Measurements from ENCODE around the gene IL2RA. TPM values are rescaled to one million over a fixed set of nuclear protein-coding genes. Genes with fewer than 3 reads are reported as not detected.

Gene IL2RA
- total RNA-seq, 1 experiment from 2014 or later, result not detected

- WGBS (ENCODE audit: extremely low coverage, insufficient read length, low lambda C conversion rate), result no CpG with 5 or more reads among the region's 17 CpGs
- H4K8ac ChIP-seq (replicated peaks; ENCODE audit: insufficient read length, low read depth, low read length), result no peak overlapping the region
- H3K14ac ChIP-seq (ENCODE audit: insufficient read depth, low read length), result no peak overlapping the region
- no peak overlapping the region for H3K4me2 ChIP-seq (ENCODE audit: insufficient read depth, insufficient read length, low read length)
- no peak overlapping the region for H4K91ac ChIP-seq (ENCODE audit: insufficient read length, low read depth, low read length)
- no peak overlapping the region for H3K9ac ChIP-seq (ENCODE audit: extremely low read depth, insufficient read length, low read length)
- no peak for DNase-seq
- H3K9me3 ChIP-seq (ENCODE audit: control insufficient read depth, low read depth, low read length), result no peaks in the 10 kb centered on the region
- H2AFZ ChIP-seq (ENCODE audit: low read length), result no peak overlapping the region
- H2BK20ac ChIP-seq (ENCODE audit: low read depth, low read length, poor library complexity, severe bottlenecking), result no peak overlapping the region
- no peak overlapping the region for H3K18ac ChIP-seq (ENCODE audit: insufficient read length, low read depth, low read length)
- H3K56ac ChIP-seq (ENCODE audit: insufficient read length, low read depth, low read length), result no peak overlapping the region
- H2BK120ac ChIP-seq (ENCODE audit: low read depth, low read length, poor library complexity, severe bottlenecking), result no peak overlapping the region
- no peaks in the 10 kb centered on the region for H3K4me1 ChIP-seq (ENCODE audit: insufficient read depth, low read length)
- H2AK5ac ChIP-seq (ENCODE audit: insufficient read length, low read length), result no peak overlapping the region
- no peaks in the 10 kb centered on the region for H4K20me1 ChIP-seq (ENCODE audit: control insufficient read depth, insufficient read depth, insufficient read length)
- H3T11ph ChIP-seq (ENCODE audit: low read length), result no peak overlapping the region
- Mint-ChIP-seq H3K36me3 (ENCODE audit: insufficient read depth in 1 of 3, low read depth in 3 of 3) (no peaks in the 10 kb centered on the region), H3K4me1 (peaks cover 8 to 10% of the 10 kb centered on the region in 2 experiments), H3K27me3 (ENCODE audit: low read depth) (peaks cover 7% of the 10 kb centered on the region), H3K9me3 (no peaks in the 10 kb centered on the region; a peak in 1 of 5 replicates), H3K4me3 (no peak overlapping the region), H3K27ac (no peak overlapping the region)
- H2BK5ac ChIP-seq (ENCODE audit: insufficient read length, low read length), result no peak overlapping the region
- no peak overlapping the region for H4K5ac ChIP-seq (ENCODE audit: insufficient read length, low read depth, low read length)
- H3K4ac ChIP-seq (ENCODE audit: low read depth, low read length), result no peak overlapping the region
- H3K79me2 ChIP-seq (ENCODE audit: insufficient read depth, low read length), result no peaks in the 10 kb centered on the region
- H3K27me3 ChIP-seq (ENCODE audit: insufficient read depth, low read length), result no peaks in the 10 kb centered on the region
- no peak overlapping the region for H3K27ac ChIP-seq (ENCODE audit: insufficient read length, low read depth, low read length)
- H3K79me1 ChIP-seq (ENCODE audit: insufficient read depth, low read depth, low read length, poor library complexity, severe bottlenecking), result no peaks in the 10 kb centered on the region
- TF ChIP-seq, protein P1, sequence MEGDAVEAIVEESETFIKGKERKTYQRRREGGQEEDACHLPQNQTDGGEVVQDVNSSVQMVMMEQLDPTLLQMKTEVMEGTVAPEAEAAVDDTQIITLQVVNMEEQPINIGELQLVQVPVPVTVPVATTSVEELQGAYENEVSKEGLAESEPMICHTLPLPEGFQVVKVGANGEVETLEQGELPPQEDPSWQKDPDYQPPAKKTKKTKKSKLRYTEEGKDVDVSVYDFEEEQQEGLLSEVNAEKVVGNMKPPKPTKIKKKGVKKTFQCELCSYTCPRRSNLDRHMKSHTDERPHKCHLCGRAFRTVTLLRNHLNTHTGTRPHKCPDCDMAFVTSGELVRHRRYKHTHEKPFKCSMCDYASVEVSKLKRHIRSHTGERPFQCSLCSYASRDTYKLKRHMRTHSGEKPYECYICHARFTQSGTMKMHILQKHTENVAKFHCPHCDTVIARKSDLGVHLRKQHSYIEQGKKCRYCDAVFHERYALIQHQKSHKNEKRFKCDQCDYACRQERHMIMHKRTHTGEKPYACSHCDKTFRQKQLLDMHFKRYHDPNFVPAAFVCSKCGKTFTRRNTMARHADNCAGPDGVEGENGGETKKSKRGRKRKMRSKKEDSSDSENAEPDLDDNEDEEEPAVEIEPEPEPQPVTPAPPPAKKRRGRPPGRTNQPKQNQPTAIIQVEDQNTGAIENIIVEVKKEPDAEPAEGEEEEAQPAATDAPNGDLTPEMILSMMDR (conservative IDR thresholded peaks at IDR 0.05), result no peak
- H3K23ac ChIP-seq (ENCODE audit: insufficient read length, low read depth, low read length), result no peak overlapping the region
- H3K23me2 ChIP-seq (ENCODE audit: insufficient read length, low read depth, low read length, poor library complexity, severe bottlenecking), result no peaks in the 10 kb centered on the region
- no peak overlapping the region for H2BK12ac ChIP-seq (ENCODE audit: insufficient read length, low read depth, low read length)
- no peak overlapping the region for H2BK15ac ChIP-seq (ENCODE audit: low read depth, low read length)
These were observed 9.6 kb downstream of the IL2RA start for GRCh38 chr10:6052247-6053221.

Data from H9 (cell line).